HG02763 (cell line): ENCODE measurements around the gene RIT1.

Experiments used
- ATAC-seq: cut with Tn5 transposase; IDR thresholded peaks from one replicate; pipeline ENCODE4 v1.9.1; 2021; ENCODE audit warnings: mild to moderate bottlenecking, moderate library complexity; ENCODE audit not compliant: unreplicated experiment

Gene RIT1

GRCh38 chr1:155911156-155912055, at the start of gene RIT1:
Gene RIT1 (minus strand): TSS chr1:155911349. CDS start chr1:155910761, 588 bp downstream.
- ATAC-seq: peak; percentile 79

- no peak for ATAC-seq
Measured at GRCh38 chr1:155960081-155960745, 49.1 kb upstream of the RIT1 start.

GRCh38 chr1:155957411-155957915, 46.3 kb upstream of the RIT1 start:
- no peak for ATAC-seq

GRCh38 chr1:155954645-155955044, 43.5 kb upstream of the RIT1 start:
- no peak for ATAC-seq

- ATAC-seq: no peak
Measured at GRCh38 chr1:155952505-155952890, 41.3 kb upstream of the RIT1 start.

GRCh38 chr1:155951753-155952504, 40.8 kb upstream of the RIT1 start:
- ATAC-seq: no peak

GRCh38 chr1:155950829-155951228, 39.7 kb upstream of the RIT1 start:
- ATAC-seq: no peak

- no peak for ATAC-seq
Measured at GRCh38 chr1:155947741-155948140, 36.6 kb upstream of the RIT1 start.

- ATAC-seq: no peak
Measured at GRCh38 chr1:155947292-155947691, 36.1 kb upstream of the RIT1 start.

GRCh38 chr1:155946633-155947219, 35.6 kb upstream of the RIT1 start:
- peak; percentile 5 for ATAC-seq

- ATAC-seq: no peak
Measured at GRCh38 chr1:155944444-155944799, 33.3 kb upstream of the RIT1 start.

- ATAC-seq: no peak
Measured at GRCh38 chr1:155942578-155943141, 31.5 kb upstream of the RIT1 start.

- ATAC-seq: no peak
Measured at GRCh38 chr1:155941845-155942531, 30.8 kb upstream of the RIT1 start.

- no peak for ATAC-seq
Measured at GRCh38 chr1:155940993-155941844, 30.1 kb upstream of the RIT1 start, which contains the start of gene RXFP4. Gene RXFP4 (plus strand): TSS chr1:155941638. CDS start chr1:155941710, 72 bp downstream.

- no peak for ATAC-seq
Measured at GRCh38 chr1:155940482-155940992, 29.4 kb upstream of the RIT1 start.

- no peak for ATAC-seq
Measured at GRCh38 chr1:155938220-155938627, 27.1 kb upstream of the RIT1 start.

- no peak for ATAC-seq
Measured at GRCh38 chr1:155934936-155935590, 23.9 kb upstream of the RIT1 start.
